CD14-positive monocyte (primary cell): ENCODE results near the gene FARP2. TPM values are rescaled to one million over a fixed set of nuclear protein-coding genes. Genes with fewer than 3 reads are reported as not detected.

Experiments
- DNase-seq, 3 donors: peaks; one replicate each; pipeline ENCODE4 v3.0.0-alpha.2; 2011 to 2022
- H2AFZ ChIP-seq: 2 replicates; pipeline ENCODE4 v1.6.0; 2012; ENCODE audit warnings: mild to moderate bottlenecking, low read depth, low read length, inconsistent platforms; ENCODE audit not compliant: insufficient read depth, poor library complexity, severe bottlenecking
- H3K27ac ChIP-seq, 2 donors: 1 replicate in 1 of 2; 2 replicates in 1 of 2; pipeline ENCODE4 v1.5.1; 2012 to 2013; ENCODE audit warnings: low read length in 2 of 2, control low read depth in 1 of 2, inconsistent platforms in 1 of 2, low read depth in 1 of 2, mild to moderate bottlenecking in 1 of 2
- H3K27me3 ChIP-seq, 2 donors: one replicate each; pipeline versions ENCODE4 v1.6.0 to v1.6.1; 2011 to 2013; ENCODE audit warnings: low read length in 2 of 2; ENCODE audit not compliant: control insufficient read depth in 2 of 2, insufficient read depth in 2 of 2
- H3K36me3 ChIP-seq, 2 donors: replicated peaks in 1 of 2; 1 replicate in 1 of 2; 2 replicates in 1 of 2; pipeline versions ENCODE4 v1.5.1 to v1.6.1; 2012 to 2013; ENCODE audit warnings: low read length in 2 of 2, control low read depth in 1 of 2, inconsistent platforms in 1 of 2, mild to moderate bottlenecking in 1 of 2; ENCODE audit not compliant: insufficient read depth in 2 of 2, control insufficient read depth in 1 of 2
- H3K4me1 ChIP-seq, 2 donors: 1 replicate in 1 of 2; 2 replicates in 1 of 2; pipeline versions ENCODE4 v1.5.1 to v1.6.1; 2012 to 2013; ENCODE audit warnings: low read length in 2 of 2, control low read depth in 1 of 2, inconsistent platforms in 1 of 2, mild to moderate bottlenecking in 1 of 2, moderate library complexity in 1 of 2; ENCODE audit not compliant: insufficient read depth in 2 of 2, control insufficient read depth in 1 of 2
- H3K4me2 ChIP-seq: replicated peaks from 2 replicates; pipeline ENCODE3; 2012; ENCODE audit warnings: low read length, moderate library complexity, mild to moderate bottlenecking; ENCODE audit not compliant: poor library complexity, severe bottlenecking; ENCODE audit errors: extremely low read depth
- H3K4me3 ChIP-seq, 3 experiments: fragments of 200-600 bp in 1 of 3; sonication (generic) in 1 of 3; replicated peaks in 1 of 3; 1 replicate in 2 of 3; 2 replicates in 1 of 3; pipeline ENCODE4 v1.5.1; 2011 to 2013; ENCODE audit warnings: low read length in 3 of 3, mild to moderate bottlenecking in 3 of 3, control low read depth in 2 of 3, low read depth in 2 of 3, inconsistent platforms in 1 of 3, moderate library complexity in 1 of 3
- H3K79me2 ChIP-seq: 2 replicates; pipeline ENCODE4 v1.6.0; 2012; ENCODE audit warnings: mild to moderate bottlenecking, control low read depth, inconsistent platforms, low read length, moderate library complexity; ENCODE audit not compliant: insufficient read depth
- H3K9ac ChIP-seq: 2 replicates; pipeline ENCODE4 v1.6.0; 2017; ENCODE audit warnings: low read length, mild to moderate bottlenecking; ENCODE audit not compliant: insufficient read depth, poor library complexity, severe bottlenecking
- H3K9me3 ChIP-seq, 2 donors: replicated peaks in 1 of 2; 1 replicate in 1 of 2; 2 replicates in 1 of 2; pipeline versions ENCODE4 v1.5.1 to v1.6.1; 2012 to 2013; ENCODE audit warnings: low read length in 2 of 2, control low read depth in 1 of 2; ENCODE audit not compliant: control insufficient read depth in 1 of 2, insufficient read depth in 1 of 2
- H4K20me1 ChIP-seq: 2 replicates; pipeline ENCODE4 v1.6.0; 2012; ENCODE audit warnings: mild to moderate bottlenecking, low read length, control low read depth, moderate library complexity; ENCODE audit not compliant: insufficient read depth
- H3K27ac Mint-ChIP-seq, 7 donors: one replicate each; pipeline ENCODE4 v1.8.0; 2020; ENCODE audit warnings: mild to moderate bottlenecking in 7 of 7, mixed read lengths in 7 of 7, moderate library complexity in 6 of 7, inconsistent platforms in 2 of 7
- H3K27me3 Mint-ChIP-seq, 3 donors: one replicate each; pipeline ENCODE4 v1.8.0; 2021 to 2022; ENCODE audit warnings: low read depth in 3 of 3, mild to moderate bottlenecking in 3 of 3, mixed read lengths in 3 of 3, moderate library complexity in 3 of 3, inconsistent platforms in 1 of 3
- H3K36me3 Mint-ChIP-seq, 2 donors: one replicate each; pipeline ENCODE4 v1.8.0; 2020; ENCODE audit warnings: mixed read lengths in 2 of 2, inconsistent platforms in 1 of 2, mild to moderate bottlenecking in 1 of 2
- H3K4me1 Mint-ChIP-seq: one replicate; pipeline ENCODE4 v1.8.0; 2020; ENCODE audit warnings: mild to moderate bottlenecking, mixed read lengths
- H3K4me3 Mint-ChIP-seq, 2 donors: one replicate each; pipeline ENCODE4 v1.8.0; 2020; ENCODE audit warnings: mild to moderate bottlenecking in 2 of 2, mixed read lengths in 2 of 2, moderate library complexity in 1 of 2
- H3K9me3 Mint-ChIP-seq, 7 donors: one replicate each; pipeline ENCODE4 v1.8.0; 2020 to 2022; ENCODE audit warnings: mixed read lengths in 7 of 7, mild to moderate bottlenecking in 6 of 7, moderate library complexity in 6 of 7, inconsistent platforms in 2 of 7
- CTCF ChIP-seq: fragments of 200-600 bp; IDR thresholded peaks from one replicate; pipeline ENCODE4 v1.8.0; 2022; ENCODE audit warnings: antibody characterized with exemption, mild to moderate bottlenecking
- whole genome bisulfite sequencing: methylation state at CpG from one replicate; pipeline ENCODE4 v1.1.5; 2013; ENCODE audit warnings: missing lambda C conversion rate; ENCODE audit not compliant: insufficient coverage; 5-methylcytosine and 5-hydroxymethylcytosine counted together
- intact Hi-C, 2 donors: fragments of 100-400 bp; cut with micrococcal nuclease; formaldehyde crosslinking; loops; one replicate each; pipeline versions ENCODE4 v1.15.0 to v1.15.1; 2023
- polyA plus RNA-seq, 3 donors: library from polyadenylated mRNA; depleted of rRNA in 1 of 3; unstranded in 2 of 3; stranded (reverse) in 1 of 3; fragments of 300-500 nt in 2 of 3; fragments of >200 nt in 1 of 3; fragmentation: Illumina TruSeq in 2 of 3; gene quantifications; 1 replicate in 2 of 3; 2 replicates in 1 of 3; pipeline ENCODE4 v1.2.3, GENCODE V29; 2012 to 2021

Gene FARP2
- polyA plus RNA-seq, 3 donors = 6.7 to 8.5 (median 7.3) TPM

- Histone ChIP-seq H3K36me3 (peaks cover 6 to 37% of the 10 kb centered on the region in 2 donors), H3K27me3 (peaks cover 50 to 94% of the 10 kb centered on the region in 2 donors)
- H3K9me3 Mint-ChIP-seq = peaks cover 0 to 23% (median 16%) of the 10 kb centered on the region in 7 donors
These were observed 85.4 kb downstream of the FARP2 start for GRCh38 chr2:241441492-241441891.

GRCh38 chr2:241443486-241444223, 87.6 kb downstream of the FARP2 start:
- intact Hi-C loops = no loop called here
- peaks cover 93 to 97% (median 97%) of the 10 kb centered on the region in 3 donors for H3K27me3 Mint-ChIP-seq
- Histone ChIP-seq H3K9ac (no peak overlapping the region), H3K9me3 (peaks cover 0 to 39% of the 10 kb centered on the region in 2 donors), H3K4me2 (no peak overlapping the region), H3K4me3 (no peak overlapping the region), H2AFZ (no peak overlapping the region), H3K4me1 (peaks cover 4 to 9% of the 10 kb centered on the region in 2 donors), H3K36me3 (peaks cover 4 to 23% of the 10 kb centered on the region in 2 donors), H3K27me3 (peaks cover 66 to 97% of the 10 kb centered on the region in 2 donors), H4K20me1 (peaks cover 74% of the 10 kb centered on the region), H3K79me2 (no peaks in the 10 kb centered on the region), H3K27ac (no peak overlapping the region)
- peak; percentile 33 to 63 (median 54) for DNase-seq
- H3K4me3 Mint-ChIP-seq = peak overlapping the region in 1 of 2 donors; percentile 73
- peak overlapping the region in 2 of 7 donors; percentile 0 to 28 for H3K27ac Mint-ChIP-seq
- TF ChIP-seq CTCF = no peak
- H3K36me3 Mint-ChIP-seq = peaks cover 45 to 56% of the 10 kb centered on the region in 2 donors
- peaks cover 12% of the 10 kb centered on the region for H3K4me1 Mint-ChIP-seq
- peaks cover 0 to 18% (median 11%) of the 10 kb centered on the region in 7 donors for H3K9me3 Mint-ChIP-seq
- WGBS = 100% methylated on average over 2 of the region's 6 CpGs

More at GRCh38 chr2:241441492-241441891, 85.4 kb downstream of the FARP2 start:
- TF ChIP-seq CTCF = no peak
- Mint-ChIP-seq H3K4me1 (peaks cover 12% of the 10 kb centered on the region), H3K27me3 (peaks cover 93 to 98% (median 95%) of the 10 kb centered on the region in 3 donors), H3K36me3 (peaks cover 63 to 71% of the 10 kb centered on the region in 2 donors), H3K27ac (no peak overlapping the region), H3K4me3 (peak overlapping the region in 1 of 2 donors; percentile 77)
- H3K4me2 ChIP-seq = no peak overlapping the region
- WGBS = 97% methylated on average over 14 of the region's 14 CpGs
- H3K4me3 ChIP-seq = no peak overlapping the region
- peaks cover 61% of the 10 kb centered on the region for H4K20me1 ChIP-seq
- H3K27ac ChIP-seq = no peak overlapping the region
- intact Hi-C loops = no loop called here
- H3K9ac ChIP-seq = no peak overlapping the region
- H2AFZ ChIP-seq = no peak overlapping the region
- peaks cover 4 to 9% of the 10 kb centered on the region in 2 donors for H3K4me1 ChIP-seq
- H3K9me3 ChIP-seq = peaks cover 0 to 32% of the 10 kb centered on the region in 2 donors
- no peaks in the 10 kb centered on the region for H3K79me2 ChIP-seq
- DNase-seq = no peak
